CD8-positive, alpha-beta memory T cell (primary cell): ENCODE measurements around the gene TAS1R3. TPM values are rescaled to one million over a fixed set of nuclear protein-coding genes. Genes with fewer than 3 reads are reported as not detected.

ENCODE experiments used
- CTCF ChIA-PET: fragments of 350-600 bp; sonication (Branson Sonifier 250); formaldehyde crosslinking; loops from one replicate; lab custom pipeline; 2021; ENCODE audit warnings: antibody characterized with exemption; lab: Charles Lee
- POLR2A ChIA-PET: fragments of 350-600 bp; sonication (Branson Sonifier 250); formaldehyde crosslinking; loops from one replicate; lab custom pipeline; 2021; ENCODE audit warnings: antibody characterized with exemption; lab: Charles Lee
- DNase-seq, 5 donors: peaks; one replicate each; pipeline versions ENCODE4 v3.0.0 to v3.0.0-alpha.2; 2020 to 2022; ENCODE audit warnings: mixed read lengths in 1 of 5
- H3K27ac ChIP-seq: one replicate; pipeline ENCODE4 v1.7.0; 2013; ENCODE audit warnings: low read depth, mild to moderate bottlenecking, low read length, moderate library complexity
- H3K27me3 ChIP-seq: 2 replicates; pipeline ENCODE4 v1.7.0; 2013; ENCODE audit warnings: low read length, mild to moderate bottlenecking; ENCODE audit not compliant: insufficient read depth, poor library complexity, severe bottlenecking
- H3K36me3 ChIP-seq: 2 replicates; pipeline ENCODE4 v1.7.0; 2013; ENCODE audit warnings: mild to moderate bottlenecking, low read length, moderate library complexity; ENCODE audit not compliant: insufficient read depth
- H3K4me1 ChIP-seq: 2 replicates; pipeline ENCODE4 v1.7.0; 2013; ENCODE audit warnings: mild to moderate bottlenecking, low read length, moderate library complexity; ENCODE audit not compliant: insufficient read depth
- H3K4me3 ChIP-seq: 2 replicates; pipeline ENCODE4 v1.7.0; 2013; ENCODE audit warnings: mild to moderate bottlenecking, low read length
- H3K9me3 ChIP-seq: 2 replicates; pipeline ENCODE4 v1.7.0; 2013; ENCODE audit warnings: mild to moderate bottlenecking, low read length
- H3K27ac Mint-ChIP-seq, 8 donors: one replicate each; pipeline ENCODE4 v1.8.0; 2020 to 2021; ENCODE audit warnings: mixed read lengths in 8 of 8, mild to moderate bottlenecking in 6 of 8, inconsistent platforms in 3 of 8, moderate library complexity in 3 of 8
- H3K27me3 Mint-ChIP-seq, 2 donors: one replicate each; pipeline ENCODE4 v1.8.0; 2020 to 2021; ENCODE audit warnings: mixed read lengths in 2 of 2, mild to moderate bottlenecking in 1 of 2, moderate library complexity in 1 of 2
- H3K36me3 Mint-ChIP-seq, 3 donors: one replicate each; pipeline ENCODE4 v1.8.0; 2020 to 2021; ENCODE audit warnings: mixed read lengths in 3 of 3, inconsistent platforms in 1 of 3, mild to moderate bottlenecking in 1 of 3
- H3K4me1 Mint-ChIP-seq, 3 donors: one replicate each; pipeline ENCODE4 v1.8.0; 2020 to 2021; ENCODE audit warnings: mixed read lengths in 3 of 3, inconsistent platforms in 1 of 3, mild to moderate bottlenecking in 1 of 3
- H3K4me3 Mint-ChIP-seq, 7 donors: one replicate each; pipeline ENCODE4 v1.8.0; 2020 to 2021; ENCODE audit warnings: mixed read lengths in 7 of 7, mild to moderate bottlenecking in 6 of 7, moderate library complexity in 4 of 7, inconsistent platforms in 2 of 7
- H3K9me3 Mint-ChIP-seq, 5 donors: one replicate each; pipeline ENCODE4 v1.8.0; 2020 to 2022; ENCODE audit warnings: mixed read lengths in 5 of 5, mild to moderate bottlenecking in 3 of 5, moderate library complexity in 2 of 5, inconsistent platforms in 1 of 5
- polyA plus RNA-seq: library from polyadenylated mRNA; unstranded; fragments of 300-500 nt; fragmentation: Illumina TruSeq; gene quantifications from one replicate; pipeline ENCODE4 v1.2.3, GENCODE V29; 2021
- total RNA-seq, 2 experiments: library from RNA; stranded (reverse); gene quantifications; one replicate each; pipeline ENCODE4 v1.2.3, GENCODE V29; 2021

Gene TAS1R3
- total and polyA plus RNA-seq, 3 experiments from 2014 or later: 0.28 to 0.62 (median 0.53) TPM

DNA sequence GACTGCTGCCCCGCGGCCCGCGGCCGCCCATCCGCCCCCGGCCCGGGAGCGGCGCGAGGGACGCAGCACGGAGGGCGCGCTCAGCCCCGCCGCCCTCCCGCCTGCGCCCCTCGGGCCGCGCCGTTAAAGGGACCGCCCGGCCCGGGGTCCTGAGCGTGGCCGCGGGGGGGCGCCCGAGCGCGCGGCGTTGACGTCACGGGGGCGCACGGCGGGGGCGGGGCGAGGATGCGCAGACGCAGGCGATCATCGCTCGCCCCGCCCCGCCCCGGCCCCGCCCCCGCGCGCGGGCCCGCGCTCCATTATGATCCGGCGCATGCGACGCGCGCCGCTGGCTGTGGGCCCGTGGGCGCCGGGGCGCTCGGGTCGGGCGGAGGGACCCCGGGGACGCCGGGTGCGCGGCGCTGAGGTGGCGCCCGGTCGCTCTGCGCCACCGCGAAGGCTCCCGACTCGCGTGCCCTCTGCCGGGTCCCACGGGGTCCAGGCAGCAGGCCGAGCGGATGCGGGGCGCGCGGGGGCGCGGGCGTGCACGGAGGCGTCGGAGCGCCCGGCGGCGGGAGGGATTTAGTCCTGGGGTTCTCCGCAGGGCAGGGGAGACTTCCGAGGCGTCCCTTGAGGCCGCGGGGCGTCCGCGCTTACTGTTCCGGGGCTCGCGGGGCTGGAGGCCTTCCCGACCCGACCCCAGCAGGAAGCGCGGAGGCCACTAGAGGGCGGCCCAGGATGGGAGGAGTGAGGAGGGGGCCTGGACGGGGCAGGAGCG, 18.4 kb downstream of the TAS1R3 start, which contains the start of gene DVL1:
Gene DVL1, minus strand, starts transcription at position 163 of the 757 bp plus-strand sequence. CDS start 353 bp downstream, outside the sequence.
- Histone ChIP-seq H3K4me3 (peak within 1 kb of the TSS; percentile 50), H3K36me3 (no peaks in the 10 kb centered on the region), H3K27ac (peak within 1 kb of the TSS; percentile 69), H3K4me1 (peaks cover 28% of the 10 kb centered on the region), H3K27me3 (peaks cover 4% of the 10 kb centered on the region), H3K9me3 (no peaks in the 10 kb centered on the region)
- H3K27me3 Mint-ChIP-seq: peaks cover 0 to 17% of the 10 kb centered on the region in 2 donors
- DNase-seq: peak; percentile 68 to 81 (median 75)
- H3K4me1 Mint-ChIP-seq: peaks cover 14 to 46% (median 16%) of the 10 kb centered on the region in 3 donors
- CTCF ChIA-PET: interaction anchor here (1.3 kb wide), 1 partner anchor 22 kb away, joined by 7 read pairs; no protein-coding TSS in a partner anchor
- H3K27ac Mint-ChIP-seq: peak within 1 kb of the TSS in 4 of 8 donors; percentile 9 to 73 (median 50)
- POLR2A ChIA-PET: interaction anchor here (1.2 kb wide), 1 partner anchor 22 kb away, joined by 3 read pairs; no protein-coding TSS in a partner anchor
- H3K9me3 Mint-ChIP-seq: no peaks in the 10 kb centered on the region
- H3K36me3 Mint-ChIP-seq: no peaks in the 10 kb centered on the region
- peak within 1 kb of the TSS; percentile 52 to 87 (median 78) for H3K4me3 Mint-ChIP-seq

DNA sequence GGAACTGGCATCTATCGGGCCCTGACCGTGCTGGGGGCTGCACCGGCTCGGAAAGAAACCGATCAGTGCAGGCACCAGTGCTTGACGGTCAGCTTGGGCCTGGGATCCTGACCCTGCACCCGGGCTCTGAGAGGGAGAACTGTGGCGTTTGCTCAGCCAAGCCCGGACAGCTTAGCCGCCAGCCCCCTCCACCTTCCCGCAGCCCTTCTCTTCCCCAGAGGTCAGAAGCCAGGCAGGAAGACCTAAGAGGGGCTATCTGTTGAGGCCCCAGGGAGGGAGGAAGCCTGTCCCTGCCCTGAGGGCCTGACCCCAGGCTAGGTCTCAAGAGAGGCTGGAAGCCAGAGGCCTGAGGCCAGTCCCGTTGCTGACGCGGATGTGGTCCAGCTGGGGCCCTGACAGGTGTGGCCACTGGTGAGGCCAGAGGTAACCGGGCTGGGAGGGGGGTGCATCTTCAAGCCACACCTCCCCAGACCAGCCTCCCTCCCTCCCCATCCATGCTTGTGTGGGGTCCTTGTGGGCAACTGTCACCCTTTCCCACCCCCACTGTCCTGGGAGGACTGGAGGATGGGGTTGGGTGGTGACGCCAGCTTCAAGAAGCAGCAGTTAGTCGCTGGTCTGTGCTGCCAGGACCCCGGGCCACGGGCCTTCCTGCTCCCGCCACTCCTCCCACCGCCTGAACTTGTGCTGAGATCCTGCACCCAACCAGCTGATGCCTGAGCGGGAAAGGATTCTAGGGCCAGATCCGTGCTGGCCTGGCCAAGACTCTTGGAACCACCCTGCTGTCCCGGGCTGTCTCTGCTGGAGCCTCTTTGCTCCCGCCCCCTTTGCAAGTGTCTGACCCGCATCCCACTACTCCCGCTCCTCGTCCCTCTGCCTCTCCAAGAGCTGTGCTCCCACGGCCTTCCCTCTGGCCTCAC, 20.7 kb downstream of the TAS1R3 start:
- Mint-ChIP-seq H3K4me3 (peak overlapping the region; percentile 50 to 84 (median 67)), H3K27me3 (peaks cover 2 to 17% of the 10 kb centered on the region in 2 donors), H3K27ac (peak overlapping the region in 6 of 8 donors; percentile 61 to 97 (median 66)), H3K9me3 (no peaks in the 10 kb centered on the region), H3K4me1 (peaks cover 14 to 39% (median 15%) of the 10 kb centered on the region in 3 donors), H3K36me3 (no peaks in the 10 kb centered on the region)
- CTCF ChIA-PET: interaction anchor here (5.0 kb wide), 1 partner anchor 20 kb away, joined by 19 read pairs; no protein-coding TSS in a partner anchor
- no peak for DNase-seq
- no peaks in the 10 kb centered on the region for H3K36me3 ChIP-seq
- H3K27me3 ChIP-seq: peaks cover 4% of the 10 kb centered on the region
- POLR2A ChIA-PET: interaction anchor here (1.4 kb wide), 1 partner anchor 20 kb away, joined by 4 read pairs; no protein-coding TSS in a partner anchor
- H3K4me3 ChIP-seq: no peak overlapping the region
- no peak overlapping the region for H3K27ac ChIP-seq
- H3K9me3 ChIP-seq: no peaks in the 10 kb centered on the region
- H3K4me1 ChIP-seq: peaks cover 25% of the 10 kb centered on the region

DNA sequence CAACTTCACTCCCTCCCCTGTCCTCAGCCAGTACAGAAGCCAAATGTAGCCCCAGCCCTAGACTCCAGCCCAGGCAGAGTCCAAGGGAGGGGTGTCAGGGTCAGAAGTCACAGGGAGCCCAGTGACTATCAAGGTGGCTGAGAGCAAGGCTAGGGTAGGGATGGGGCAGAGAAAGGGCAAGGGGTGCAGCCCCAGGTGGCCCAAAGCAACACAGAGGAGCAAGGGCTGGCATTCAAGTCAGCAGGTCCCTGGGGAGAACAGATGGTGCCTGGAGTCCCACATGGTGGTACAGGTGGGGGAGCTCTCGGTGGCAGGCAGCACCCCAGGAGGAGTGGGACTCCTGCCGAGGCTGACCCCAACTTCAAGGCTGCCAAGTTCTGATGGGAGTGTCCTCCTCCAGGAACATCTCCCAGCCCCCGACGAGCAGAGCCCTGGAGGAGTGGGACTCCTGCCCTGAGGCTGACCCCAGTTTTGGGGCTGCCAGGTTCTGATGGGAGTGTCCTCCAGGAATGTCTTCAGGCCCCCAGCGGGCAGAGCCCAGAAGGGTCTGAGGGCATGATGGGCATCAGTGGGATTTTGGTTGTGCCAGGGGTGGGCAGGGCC, 21.8 kb downstream of the TAS1R3 start:
- Mint-ChIP-seq H3K9me3 (no peaks in the 10 kb centered on the region), H3K27me3 (peaks cover 2 to 21% of the 10 kb centered on the region in 2 donors), H3K36me3 (no peaks in the 10 kb centered on the region), H3K4me1 (peaks cover 7 to 33% (median 9%) of the 10 kb centered on the region in 3 donors), H3K27ac (peak overlapping the region in 5 of 8 donors; percentile 19 to 82 (median 61)), H3K4me3 (peak overlapping the region; percentile 46 to 83 (median 67))
- Histone ChIP-seq H3K4me1 (peaks cover 17% of the 10 kb centered on the region), H3K4me3 (no peak overlapping the region), H3K9me3 (no peaks in the 10 kb centered on the region), H3K36me3 (no peaks in the 10 kb centered on the region), H3K27ac (no peak overlapping the region), H3K27me3 (peaks cover 4% of the 10 kb centered on the region)
- no peak for DNase-seq
- CTCF ChIA-PET: interaction anchor here (5.0 kb wide), 1 partner anchor 19 kb away, joined by 19 read pairs; no protein-coding TSS in a partner anchor
- POLR2A ChIA-PET: interaction anchor here (0.6 to 1.4 kb wide), 2 partner anchors 19 to 106 kb away, joined by 4 read pairs; no protein-coding TSS in a partner anchor

DNA sequence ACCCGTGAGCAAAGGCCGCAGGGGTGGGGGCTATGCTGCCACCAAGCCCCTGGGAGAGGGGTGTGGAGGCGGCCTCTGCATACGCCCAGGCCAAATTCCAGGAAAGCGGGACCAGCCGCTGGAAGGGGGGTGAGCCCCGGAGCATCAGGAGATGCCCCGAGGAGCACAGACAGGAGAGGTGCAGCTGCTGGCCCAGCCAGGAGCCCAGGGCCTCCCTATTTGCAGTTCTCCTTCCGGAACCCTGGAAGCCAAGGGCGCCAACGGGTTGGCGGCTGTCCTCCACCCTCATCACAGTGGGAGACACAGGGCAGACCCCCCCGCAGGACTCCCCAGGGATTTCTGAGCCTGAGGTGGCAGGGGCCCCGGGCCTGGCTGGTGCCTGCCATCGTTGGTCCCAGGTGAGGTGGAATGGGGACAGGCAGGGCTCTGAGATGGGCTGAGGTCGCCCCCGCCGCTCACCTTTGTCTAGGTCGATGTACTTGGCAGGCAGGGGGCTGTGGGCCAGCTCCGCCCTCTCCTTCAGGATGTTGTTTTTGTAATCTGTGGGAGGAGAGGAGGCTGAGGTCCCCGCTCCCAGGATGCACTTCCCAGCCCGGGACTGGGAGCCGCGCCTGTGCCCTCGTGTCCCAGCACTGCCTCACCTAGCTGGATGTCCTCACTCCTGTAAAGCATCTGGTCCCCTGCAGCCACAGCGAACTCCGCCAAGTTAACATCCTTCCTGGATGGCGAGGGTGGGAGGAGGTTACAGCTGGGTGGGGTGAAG, 22.5 kb downstream of the TAS1R3 start:
- H3K36me3 Mint-ChIP-seq: no peaks in the 10 kb centered on the region
- DNase-seq: no peak
- H3K27me3 Mint-ChIP-seq: peaks cover 3 to 21% of the 10 kb centered on the region in 2 donors
- peaks cover 17% of the 10 kb centered on the region for H3K4me1 ChIP-seq
- peaks cover 4% of the 10 kb centered on the region for H3K27me3 ChIP-seq
- H3K36me3 ChIP-seq: no peaks in the 10 kb centered on the region
- H3K4me3 ChIP-seq: no peak overlapping the region
- peaks cover 5 to 31% (median 9%) of the 10 kb centered on the region in 3 donors for H3K4me1 Mint-ChIP-seq
- peak overlapping the region in 4 of 7 donors; percentile 28 to 65 (median 48) for H3K4me3 Mint-ChIP-seq
- H3K9me3 Mint-ChIP-seq: no peaks in the 10 kb centered on the region
- CTCF ChIA-PET: interaction anchor here (5.0 kb wide), 1 partner anchor 19 kb away, joined by 19 read pairs; no protein-coding TSS in a partner anchor
- H3K9me3 ChIP-seq: no peaks in the 10 kb centered on the region
- H3K27ac Mint-ChIP-seq: peak overlapping the region in 1 of 8 donors; percentile 19
- POLR2A ChIA-PET: interaction anchor here (0.6 to 1.1 kb wide), 4 partner anchors 18 to 238 kb away, joined by 3 read pairs; partner anchors contain the start of gene C1orf159
- no peak overlapping the region for H3K27ac ChIP-seq

DNA sequence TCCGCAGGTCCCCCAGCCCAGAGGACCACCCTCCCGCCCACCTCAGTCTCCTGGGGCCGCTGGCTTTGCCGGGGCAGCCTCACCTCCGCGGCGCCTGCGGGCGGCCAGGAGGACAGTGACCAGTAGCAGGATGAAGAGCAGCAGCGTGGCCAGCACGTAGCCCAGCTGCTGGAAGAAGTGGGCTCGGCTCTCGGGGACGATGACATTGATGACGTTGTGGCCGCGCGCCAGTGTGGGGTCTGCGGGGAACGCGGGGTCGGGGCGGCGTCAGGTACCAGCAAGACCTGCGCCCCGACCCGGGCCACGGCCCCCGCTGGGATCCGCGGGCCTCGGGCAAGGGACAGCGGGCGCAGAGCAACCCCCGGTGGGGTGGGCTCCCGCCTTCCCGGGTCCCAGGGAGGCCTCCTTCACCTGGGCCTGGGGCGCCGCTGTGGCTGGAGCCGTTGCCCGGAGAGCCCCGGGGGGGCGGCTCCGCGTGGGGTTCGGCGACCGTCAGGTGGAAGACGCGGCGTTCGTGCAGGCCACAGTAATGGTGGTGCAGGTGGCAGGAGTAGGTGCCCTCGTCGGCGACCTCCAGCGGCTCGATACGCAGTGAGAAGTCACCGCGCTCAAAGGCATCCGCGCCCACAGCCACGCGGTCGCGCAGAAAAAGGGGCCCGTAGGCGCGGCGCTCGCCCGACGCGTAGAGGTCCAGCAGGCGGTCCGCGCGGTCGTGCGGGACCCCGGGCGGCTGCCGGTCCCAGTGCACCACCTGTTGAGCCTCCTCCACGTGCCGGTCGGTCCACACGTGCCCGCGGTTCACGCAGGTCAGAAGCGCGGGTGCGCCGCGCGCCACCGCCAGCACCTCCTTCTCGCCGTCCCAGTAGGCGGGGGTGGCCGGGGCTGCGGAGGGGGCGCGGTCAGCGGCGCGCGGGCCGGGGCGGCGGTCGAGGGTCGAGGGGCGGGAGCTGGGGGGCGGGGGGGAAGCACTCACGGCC, 23.5 kb downstream of the TAS1R3 start:
- peaks cover 4% of the 10 kb centered on the region for H3K27me3 ChIP-seq
- H3K36me3 Mint-ChIP-seq: no peaks in the 10 kb centered on the region
- H3K27me3 Mint-ChIP-seq: peaks cover 5 to 26% of the 10 kb centered on the region in 2 donors
- peaks cover 23% of the 10 kb centered on the region for H3K4me1 ChIP-seq
- no peaks in the 10 kb centered on the region for H3K36me3 ChIP-seq
- H3K4me3 ChIP-seq: no peak overlapping the region
- peak overlapping the region in 6 of 7 donors; percentile 34 to 65 (median 54) for H3K4me3 Mint-ChIP-seq
- H3K27ac Mint-ChIP-seq: peak overlapping the region in 2 of 8 donors; percentile 29 to 70
- no peaks in the 10 kb centered on the region for H3K9me3 Mint-ChIP-seq
- ChIA-PET CTCF (interaction anchor here (5.0 kb wide), 1 partner anchor 18 kb away, joined by 19 read pairs; no protein-coding TSS in a partner anchor), POLR2A (interaction anchor here (0.6 to 1.1 kb wide), 5 partner anchors 17 to 239 kb away, joined by 3 to 4 read pairs (median 3); partner anchors contain the start of gene C1orf159)
- peaks cover 8 to 40% (median 14%) of the 10 kb centered on the region in 3 donors for H3K4me1 Mint-ChIP-seq
- no peak overlapping the region for H3K27ac ChIP-seq
- DNase-seq: peak in 1 of 5 donors; percentile 44
- no peaks in the 10 kb centered on the region for H3K9me3 ChIP-seq

DNA sequence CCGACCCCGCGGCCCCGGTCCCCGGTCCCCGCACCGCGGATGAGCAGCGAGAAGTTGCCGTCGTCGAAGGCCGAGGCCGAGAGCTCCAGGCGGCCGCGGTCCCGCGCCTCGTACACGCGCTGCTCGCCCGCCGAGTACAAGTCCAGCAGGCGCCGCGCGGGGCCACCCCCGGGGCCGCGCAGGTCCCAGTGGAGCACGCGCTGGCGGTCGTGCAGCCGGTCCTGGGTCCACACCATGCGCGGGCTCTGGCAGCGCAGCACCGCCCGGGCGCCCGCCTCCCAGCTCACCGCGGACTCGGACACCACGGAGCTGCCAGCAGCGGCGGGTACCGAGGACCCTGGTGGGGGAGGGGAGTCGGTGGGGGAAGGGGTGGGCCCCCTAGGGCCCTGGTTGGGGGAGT, 24.3 kb downstream of the TAS1R3 start:
- no peaks in the 10 kb centered on the region for H3K36me3 Mint-ChIP-seq
- ChIA-PET CTCF (interaction anchor here (5.0 kb wide), 1 partner anchor 17 kb away, joined by 19 read pairs; no protein-coding TSS in a partner anchor), POLR2A (interaction anchor here (1.1 kb wide), 1 partner anchor 16 kb away, joined by 4 read pairs; no protein-coding TSS in a partner anchor)
- Histone ChIP-seq H3K27me3 (peaks cover 4% of the 10 kb centered on the region), H3K36me3 (no peaks in the 10 kb centered on the region), H3K4me3 (no peak overlapping the region), H3K27ac (no peak overlapping the region), H3K9me3 (no peaks in the 10 kb centered on the region), H3K4me1 (peaks cover 23% of the 10 kb centered on the region)
- no peak for DNase-seq
- H3K4me3 Mint-ChIP-seq: no peak overlapping the region
- H3K27me3 Mint-ChIP-seq: peaks cover 5 to 26% of the 10 kb centered on the region in 2 donors
- no peak overlapping the region for H3K27ac Mint-ChIP-seq
- H3K4me1 Mint-ChIP-seq: peaks cover 8 to 40% (median 14%) of the 10 kb centered on the region in 3 donors
- H3K9me3 Mint-ChIP-seq: no peaks in the 10 kb centered on the region
